ENCODE measurements around the gene ERCC8.

Gene ERCC8

GRCh38 chr5:60830581-60831127 lies 114.2 kb downstream of the ERCC8 start:
- DNase-seq = no peak

- DNase-seq = no peak
Observed at GRCh38 chr5:60829490-60830266, 115.2 kb downstream of the ERCC8 start.

GRCh38 chr5:60827201-60827600 lies 117.7 kb downstream of the ERCC8 start:
- no peak for DNase-seq

- no peak for DNase-seq
Observed at GRCh38 chr5:60826653-60827052, 118.2 kb downstream of the ERCC8 start.

Data from NCI-H345 (cell line).